ENCODE results near the gene FOXD3. TPM values are rescaled to one million over a fixed set of nuclear protein-coding genes. Genes with fewer than 3 reads are reported as not detected.

The FOXD3 gene
- total RNA-seq, 4 donors from 2014 or later, result 1.3 to 4.2 (median 2.0) TPM; not detected in 1

DNA sequence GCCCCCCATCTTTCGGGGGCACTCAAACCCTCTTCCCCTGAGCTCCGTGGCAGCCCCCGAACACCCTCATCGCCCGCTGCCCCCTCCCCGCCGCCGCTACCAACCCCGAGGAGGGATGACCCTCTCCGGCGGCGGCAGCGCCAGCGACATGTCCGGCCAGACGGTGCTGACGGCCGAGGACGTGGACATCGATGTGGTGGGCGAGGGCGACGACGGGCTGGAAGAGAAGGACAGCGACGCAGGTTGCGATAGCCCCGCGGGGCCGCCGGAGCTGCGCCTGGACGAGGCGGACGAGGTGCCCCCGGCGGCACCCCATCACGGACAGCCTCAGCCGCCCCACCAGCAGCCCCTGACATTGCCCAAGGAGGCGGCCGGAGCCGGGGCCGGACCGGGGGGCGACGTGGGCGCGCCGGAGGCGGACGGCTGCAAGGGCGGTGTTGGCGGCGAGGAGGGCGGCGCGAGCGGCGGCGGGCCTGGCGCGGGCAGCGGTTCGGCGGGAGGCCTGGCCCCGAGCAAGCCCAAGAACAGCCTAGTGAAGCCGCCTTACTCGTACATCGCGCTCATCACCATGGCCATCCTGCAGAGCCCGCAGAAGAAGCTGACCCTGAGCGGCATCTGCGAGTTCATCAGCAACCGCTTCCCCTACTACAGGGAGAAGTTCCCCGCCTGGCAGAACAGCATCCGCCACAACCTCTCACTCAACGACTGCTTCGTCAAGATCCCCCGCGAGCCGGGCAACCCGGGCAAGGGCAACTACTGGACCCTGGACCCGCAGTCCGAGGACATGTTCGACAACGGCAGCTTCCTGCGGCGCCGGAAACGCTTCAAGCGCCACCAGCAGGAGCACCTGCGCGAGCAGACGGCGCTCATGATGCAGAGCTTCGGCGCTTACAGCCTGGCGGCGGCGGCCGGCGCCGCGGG is 837 bp downstream of the FOXD3 start:
- TF ChIP-seq, protein P1, sequence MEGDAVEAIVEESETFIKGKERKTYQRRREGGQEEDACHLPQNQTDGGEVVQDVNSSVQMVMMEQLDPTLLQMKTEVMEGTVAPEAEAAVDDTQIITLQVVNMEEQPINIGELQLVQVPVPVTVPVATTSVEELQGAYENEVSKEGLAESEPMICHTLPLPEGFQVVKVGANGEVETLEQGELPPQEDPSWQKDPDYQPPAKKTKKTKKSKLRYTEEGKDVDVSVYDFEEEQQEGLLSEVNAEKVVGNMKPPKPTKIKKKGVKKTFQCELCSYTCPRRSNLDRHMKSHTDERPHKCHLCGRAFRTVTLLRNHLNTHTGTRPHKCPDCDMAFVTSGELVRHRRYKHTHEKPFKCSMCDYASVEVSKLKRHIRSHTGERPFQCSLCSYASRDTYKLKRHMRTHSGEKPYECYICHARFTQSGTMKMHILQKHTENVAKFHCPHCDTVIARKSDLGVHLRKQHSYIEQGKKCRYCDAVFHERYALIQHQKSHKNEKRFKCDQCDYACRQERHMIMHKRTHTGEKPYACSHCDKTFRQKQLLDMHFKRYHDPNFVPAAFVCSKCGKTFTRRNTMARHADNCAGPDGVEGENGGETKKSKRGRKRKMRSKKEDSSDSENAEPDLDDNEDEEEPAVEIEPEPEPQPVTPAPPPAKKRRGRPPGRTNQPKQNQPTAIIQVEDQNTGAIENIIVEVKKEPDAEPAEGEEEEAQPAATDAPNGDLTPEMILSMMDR (IDR thresholded peaks at IDR 0.05), result no peak
- no peak for TF ChIP-seq POLR2A (IDR thresholded peaks at IDR 0.05)
- peak in 1 of 2 donors; percentile 85 for DNase-seq (ENCODE audit: low spot score in 2 of 2)
- peak overlapping the region; percentile 23 for H3K4me3 ChIP-seq (ENCODE audit: low read depth, poor library complexity, severe bottlenecking)
- intact Hi-C loops (cut with DNase I; ENCODE audit: low total_unique reads), result no loop called here
- 1 to 2% methylated on average over 50 to 83 of the region's 104 CpGs for WGBS, 2 donors

GRCh38 chr1:63323865-63324778 is 1.8 kb downstream of the FOXD3 start:
- H3K4me3 ChIP-seq (ENCODE audit: low read depth, poor library complexity, severe bottlenecking), result no peak overlapping the region
- intact Hi-C loops (cut with DNase I; ENCODE audit: low total_unique reads), result no loop called here
- WGBS, 2 donors, result 8 to 13% methylated on average over 29 to 52 of the region's 114 CpGs
- TF ChIP-seq, protein P1 (IDR thresholded peaks at IDR 0.05), result no peak
- TF ChIP-seq POLR2A (IDR thresholded peaks at IDR 0.05), result no peak
- DNase-seq (ENCODE audit: low spot score in 2 of 2), result no peak

DNA sequence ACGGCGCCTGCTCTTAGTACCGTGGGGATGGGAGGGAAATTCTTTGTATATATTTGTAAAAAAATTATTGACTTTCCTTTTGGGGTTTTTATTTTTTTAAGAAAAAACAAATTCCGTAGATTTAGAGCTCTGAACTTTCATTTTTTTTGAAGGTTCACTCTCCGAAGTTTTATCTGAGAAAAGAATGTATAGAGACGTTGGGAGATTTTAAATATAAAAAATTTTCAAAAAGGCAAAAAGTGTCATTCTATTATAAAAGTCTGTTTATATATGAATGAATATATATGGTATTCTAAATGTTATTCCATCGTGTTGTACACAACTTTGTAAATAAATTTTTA is 2.4 kb downstream of the FOXD3 start:
- no peak overlapping the region for H3K4me3 ChIP-seq (ENCODE audit: low read depth, poor library complexity, severe bottlenecking)
- no peak for DNase-seq (ENCODE audit: low spot score in 2 of 2)
- no peak for TF ChIP-seq POLR2A (IDR thresholded peaks at IDR 0.05)
- TF ChIP-seq, protein P1 (IDR thresholded peaks at IDR 0.05), result no peak
- WGBS, 2 donors, result 25 to 27% methylated on average over 7 of the region's 7 CpGs
- intact Hi-C loops (cut with DNase I; ENCODE audit: low total_unique reads), result no loop called here

GRCh38 chr1:63325279-63325985 is 3.1 kb downstream of the FOXD3 start:
- intact Hi-C loops (cut with DNase I; ENCODE audit: low total_unique reads), result no loop called here
- WGBS, 2 donors, result 24 to 25% methylated on average over 2 of the region's 2 CpGs
- H3K4me3 ChIP-seq (ENCODE audit: low read depth, poor library complexity, severe bottlenecking), result no peak overlapping the region
- DNase-seq (ENCODE audit: low spot score in 2 of 2), result no peak
- TF ChIP-seq, protein P1 (IDR thresholded peaks at IDR 0.05), result no peak
- no peak for TF ChIP-seq POLR2A (IDR thresholded peaks at IDR 0.05)

DNA sequence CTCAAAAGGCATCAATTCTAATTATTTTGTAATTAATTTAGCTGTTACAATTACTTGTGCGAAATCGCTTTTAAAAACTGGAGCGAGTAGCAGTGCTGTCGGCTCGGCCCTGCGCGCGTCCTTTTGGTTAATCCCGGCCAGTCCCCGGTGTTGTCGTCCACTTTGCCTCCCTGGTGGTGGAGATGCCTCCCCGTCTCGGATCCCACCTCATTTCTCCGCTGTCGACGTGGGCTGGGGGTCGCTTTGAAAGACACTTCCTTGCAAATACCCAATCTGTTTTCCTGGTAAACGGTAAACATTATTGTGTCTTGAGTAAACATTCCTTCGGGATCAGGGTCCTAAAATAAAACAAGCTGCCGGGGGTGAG is 3.7 kb downstream of the FOXD3 start:
- WGBS, 2 donors, result 16 to 17% methylated on average over 20 of the region's 20 CpGs
- H3K4me3 ChIP-seq (ENCODE audit: low read depth, poor library complexity, severe bottlenecking), result no peak overlapping the region
- no peak for TF ChIP-seq POLR2A (IDR thresholded peaks at IDR 0.05)
- TF ChIP-seq, protein P1 (IDR thresholded peaks at IDR 0.05), result no peak
- intact Hi-C loops (cut with DNase I; ENCODE audit: low total_unique reads), result no loop called here
- peak in 1 of 2 donors; percentile 78 for DNase-seq (ENCODE audit: low spot score in 2 of 2)
